GM12878 (cell line): ENCODE results near the gene NDUFA12. TPM values are rescaled to one million over a fixed set of nuclear protein-coding genes. Genes with fewer than 3 reads are reported as not detected.

ENCODE experiments used
- ATAC-seq: fragments of 200-7000 bp; cut with Tn5 transposase; 3 replicates; pipeline ENCODE4 v1.9.1; 2020; ENCODE audit warnings: mild to moderate bottlenecking, moderate library complexity
- BruUV-seq: library from RNA; stranded (reverse); fragments of 400-500 nt; replicated peaks from 2 replicates; lab custom pipeline; 2021; lab: Mats Ljungman, UMichigan
- CTCF ChIA-PET: fragments of 300-600 bp; sonication (Branson Sonifier 250); formaldehyde crosslinking; extraction: SDS; loops from one replicate; lab custom pipeline; 2021; ENCODE audit warnings: inconsistent platforms; lab: Yijun Ruan, JAX
- POLR2A ChIA-PET: fragments of 350-600 bp; formaldehyde crosslinking; extraction: SDS; loops from one replicate; lab custom pipeline; 2021; ENCODE audit warnings: inconsistent platforms; lab: Charles Lee
- RAD21 ChIA-PET: fragments of 300-600 bp; sonication (Branson Sonifier 250); formaldehyde crosslinking; loops from one replicate; lab custom pipeline; 2023; ENCODE audit warnings: antibody characterized with exemption; ENCODE audit not compliant: unreplicated experiment; lab: Charles Lee
- SMC1A ChIA-PET: fragments of 300-600 bp; sonication (Branson Sonifier 250); formaldehyde crosslinking; loops from one replicate; lab custom pipeline; 2023; ENCODE audit not compliant: unreplicated experiment, uncharacterized antibody; lab: Charles Lee
- DNase-seq: peaks from one replicate; pipeline ENCODE4 v3.0.0-alpha.2; 2011; ENCODE audit warnings: low read depth, low spot score
- FAIRE-seq: peaks from 3 replicates; lab custom pipeline; 2011; peaks lifted over from hg19 to GRCh38; lab: Jason Lieb, UNC
- H2AFZ ChIP-seq: 2 replicates; pipeline ENCODE4 v1.6.0; 2011; ENCODE audit warnings: low read depth, low read length, control low read depth; ENCODE audit not compliant: control insufficient read depth
- H3K27ac ChIP-seq: 2 replicates; pipeline ENCODE4 v1.5.1; 2011; ENCODE audit warnings: control low read depth; ENCODE audit not compliant: control insufficient read depth, insufficient read depth
- H3K27me3 ChIP-seq, 2 experiments: replicated peaks in 1 of 2; 2 replicates each; pipeline versions ENCODE4 v1.6.0 to v1.6.1; 2011; ENCODE audit warnings: low read length in 1 of 2; ENCODE audit not compliant: control insufficient read depth in 2 of 2, insufficient read depth in 2 of 2
- H3K36me3 ChIP-seq, 2 experiments: 2 replicates each; pipeline ENCODE4 v1.5.1; 2011; ENCODE audit warnings: low read length in 1 of 2; ENCODE audit not compliant: control insufficient read depth in 2 of 2, insufficient read depth in 2 of 2
- H3K4me1 ChIP-seq: 2 replicates; pipeline ENCODE4 v1.6.1; 2011; ENCODE audit warnings: mild to moderate bottlenecking, low read length, moderate library complexity, mixed read lengths; ENCODE audit not compliant: control insufficient read depth, insufficient read depth
- H3K4me2 ChIP-seq: 2 replicates; pipeline ENCODE4 v1.6.0; 2011; ENCODE audit warnings: control low read depth; ENCODE audit not compliant: control insufficient read depth, insufficient read depth
- H3K4me3 ChIP-seq: fragments of 200-600 bp; sonication (generic); 2 replicates; pipeline ENCODE4 v1.5.1; 2016
- H3K79me2 ChIP-seq: 2 replicates; pipeline ENCODE4 v1.6.0; 2011; ENCODE audit warnings: low read length; ENCODE audit not compliant: control insufficient read depth, insufficient read depth
- H3K9ac ChIP-seq: 2 replicates; pipeline ENCODE4 v1.8.0; 2011; ENCODE audit warnings: low read length, control low read depth, mixed read lengths; ENCODE audit not compliant: control insufficient read depth, insufficient read depth
- H3K9me3 ChIP-seq: replicated peaks from 3 replicates; pipeline ENCODE4 v1.5.1; 2011; ENCODE audit warnings: mild to moderate bottlenecking, low read length; ENCODE audit not compliant: control insufficient read depth, insufficient read depth
- H4K20me1 ChIP-seq: 2 replicates; pipeline ENCODE4 v1.6.0; 2011; ENCODE audit not compliant: control insufficient read depth, insufficient read depth
- BCL11A ChIP-seq: IDR thresholded peaks from 2 replicates; pipeline ENCODE4 v1.6.1; 2011; ENCODE audit warnings: low read depth, low read length
- BMI1 ChIP-seq: fragments of 450-650 bp; IDR thresholded peaks from 2 replicates; pipeline ENCODE4 v1.6.1; 2016; ENCODE audit warnings: mild to moderate bottlenecking, moderate library complexity, borderline replicate concordance
- CEBPB ChIP-seq, 2 experiments: fragments of 150-350 bp in 1 of 2; IDR thresholded peaks; 2 replicates each; pipeline ENCODE4 v1.6.1; 2012 to 2014; ENCODE audit warnings: low read depth in 2 of 2, low read length in 2 of 2, borderline replicate concordance in 1 of 2, inconsistent platforms in 1 of 2
- CREB1 ChIP-seq: IDR thresholded peaks from 2 replicates; pipeline ENCODE4 v1.6.1; 2012; ENCODE audit warnings: low read depth, mild to moderate bottlenecking, inconsistent platforms
- CREM ChIP-seq: IDR thresholded peaks from 2 replicates; pipeline ENCODE4 v1.6.1; 2014; ENCODE audit warnings: antibody characterized with exemption, low read depth
- EZH2 ChIP-seq: IDR thresholded peaks from 2 replicates; pipeline ENCODE4 v1.6.1; 2012; ENCODE audit warnings: low read depth, mild to moderate bottlenecking, control low read depth, inconsistent platforms, low read length, borderline replicate concordance; ENCODE audit not compliant: control insufficient read depth
- FOXM1 ChIP-seq: IDR thresholded peaks from 2 replicates; pipeline ENCODE4 v1.6.1; 2012; ENCODE audit warnings: low read depth, mild to moderate bottlenecking, inconsistent platforms, low read length, moderate library complexity
- HDGF ChIP-seq: fragments of 450-650 bp; IDR thresholded peaks from 2 replicates; pipeline ENCODE4 v1.6.1; 2016; ENCODE audit warnings: antibody characterized with exemption
- HSF1 ChIP-seq: fragments of 150-350 bp; IDR thresholded peaks from 2 replicates; pipeline ENCODE4 v1.6.1; 2014; ENCODE audit warnings: mild to moderate bottlenecking, low read depth, low read length
- NR2F1 ChIP-seq: fragments of 450-650 bp; conservative IDR thresholded peaks from 2 replicates; pipeline ENCODE4 v1.6.1; 2017; ENCODE audit warnings: mild to moderate bottlenecking
- RELB ChIP-seq: fragments of 450-650 bp; IDR thresholded peaks from 2 replicates; pipeline ENCODE4 v1.6.1; 2017; ENCODE audit warnings: low read depth, mild to moderate bottlenecking, moderate library complexity
- RUNX3 ChIP-seq: IDR thresholded peaks from 2 replicates; pipeline ENCODE4 v1.6.1; 2012; ENCODE audit warnings: low read length, inconsistent platforms
- SIX5 ChIP-seq: IDR thresholded peaks from 2 replicates; pipeline ENCODE4 v1.6.1; 2011; ENCODE audit warnings: mild to moderate bottlenecking, low read depth, low read length, moderate library complexity; ENCODE audit not compliant: severe bottlenecking
- SUPT20H ChIP-seq: IDR thresholded peaks from 2 replicates; pipeline ENCODE4 v1.6.1; 2011; ENCODE audit warnings: low read depth, mild to moderate bottlenecking, low read length, moderate library complexity, borderline replicate concordance; ENCODE audit not compliant: control insufficient read depth
- SUZ12 ChIP-seq: fragments of 200-600 bp; sonication (generic); IDR thresholded peaks from one replicate; pipeline ENCODE4 v1.6.1; 2018; ENCODE audit warnings: antibody characterized with exemption, mild to moderate bottlenecking; ENCODE audit not compliant: unreplicated experiment
- TCF12 ChIP-seq: IDR thresholded peaks from 2 replicates; pipeline ENCODE4 v1.6.1; 2011; ENCODE audit warnings: low read depth, mild to moderate bottlenecking, low read length
- ZBTB33 ChIP-seq: fragments of 450-650 bp; IDR thresholded peaks from 2 replicates; pipeline ENCODE4 v1.6.1; 2017; ENCODE audit warnings: mild to moderate bottlenecking
- WGBS: methylation state at CpG from one replicate; pipeline ENCODE4 v1.1.6; 2016; ENCODE audit warnings: low lambda C conversion rate; ENCODE audit not compliant: insufficient replicate concordance, insufficient coverage; ENCODE audit errors: missing lambda C conversion rate; 5-methylcytosine and 5-hydroxymethylcytosine counted together
- in situ Hi-C: fragments of 300-500 bp; cut with MboI; formaldehyde crosslinking; loops from 9 replicates; pipeline ENCODE4 v1.14.3; 2018; ENCODE audit warnings: mixed read lengths
- intact Hi-C: fragments of 100-400 bp; cut with micrococcal nuclease; formaldehyde crosslinking; loops from one replicate; pipeline ENCODE4 v1.14.2; 2022; ENCODE audit not compliant: unreplicated experiment
- polyA plus RNA-seq, 11 experiments: library from polyadenylated mRNA; depleted of rRNA in 4 of 11; unstranded in 6 of 11; stranded (reverse) in 5 of 11; fragments of >200 nt; fragmentation: Nextera tagmentation in 4 of 11; fragmentation: Illumina TruSeq in 1 of 11; extraction: Ambion mirVana in 4 of 11; extraction: Trizol in 1 of 11; gene quantifications; 1 replicate in 1 of 11; 2 replicates in 10 of 11; pipeline versions ENCODE4 v1.2.1 to v1.2.3, GENCODE V29; 2011 to 2016; ENCODE audit warnings: inconsistent platforms in 2 of 11, missing spikeins in 2 of 11, low read depth in 1 of 11
- total RNA-seq, 4 experiments: library from RNA; depleted of rRNA in 3 of 4; stranded (reverse); fragments of >200 nt in 3 of 4; fragmentation: Illumina TruSeq in 1 of 4; extraction: Trizol in 1 of 4; gene quantifications; 2 replicates each; pipeline versions ENCODE4 v1.2.1 to v1.2.3, GENCODE V29; 2013 to 2021
- TF ChIP-seq, protein P1 (sequence below): fragments of 450-650 bp; IDR thresholded peaks from 2 replicates; pipeline ENCODE4 v1.6.1; 2018; ENCODE audit warnings: mild to moderate bottlenecking, low read depth, moderate library complexity; ENCODE audit not compliant: partially characterized antibody

The NDUFA12 gene
- total and polyA plus RNA-seq, 10 of the 15 experiments (the other 5 are each of a cell fraction or from before 2014, with no cell fraction given) = 141 to 1,021 (median 295) TPM

DNA sequence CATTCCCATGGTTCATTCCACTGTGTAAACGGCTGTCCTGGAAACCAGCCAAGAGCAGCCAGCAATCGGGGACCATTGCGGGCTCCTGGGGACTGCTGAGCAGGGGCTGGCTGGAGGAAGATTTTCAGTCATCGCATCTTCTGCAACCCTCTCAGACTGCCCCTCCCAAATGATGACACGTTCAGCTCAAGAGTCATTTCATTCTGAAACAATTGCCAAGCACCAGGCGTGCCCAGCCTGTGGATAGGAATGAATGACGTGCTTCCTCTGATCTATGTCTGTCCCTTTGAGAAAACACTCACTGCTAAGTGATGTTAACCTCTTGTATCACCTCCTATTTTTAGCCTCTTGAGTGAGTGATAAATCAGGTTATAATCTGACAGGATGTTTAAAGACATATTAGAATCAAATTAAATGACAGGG, 62.0 kb downstream of the NDUFA12 start:
- H3K27ac ChIP-seq = no peak overlapping the region
- TF ChIP-seq CEBPB (IDR thresholded peaks at IDR 0.05; ENCODE audit: borderline replicate concordance in 1 of 2, low read depth in 2 of 2, low read length in 2 of 2) (no peak), CREB1 (peak; percentile 73), ZBTB33 (no peak), RUNX3 (peak; percentile 26; the same call in 1 of the 2 replicates), FOXM1 (no peak), TCF12 (no peak), HDGF (no peak), CREM (peak; percentile 59; the same call in 1 of the 2 replicates), EZH2 (no peak), BMI1 (no peak), BCL11A (no peak), SUPT20H (no peak), SUZ12 (no peak), HSF1 (no peak), SIX5 (no peak), RELB (no peak), NR2F1 (no peak)
- TF ChIP-seq, protein P1, sequence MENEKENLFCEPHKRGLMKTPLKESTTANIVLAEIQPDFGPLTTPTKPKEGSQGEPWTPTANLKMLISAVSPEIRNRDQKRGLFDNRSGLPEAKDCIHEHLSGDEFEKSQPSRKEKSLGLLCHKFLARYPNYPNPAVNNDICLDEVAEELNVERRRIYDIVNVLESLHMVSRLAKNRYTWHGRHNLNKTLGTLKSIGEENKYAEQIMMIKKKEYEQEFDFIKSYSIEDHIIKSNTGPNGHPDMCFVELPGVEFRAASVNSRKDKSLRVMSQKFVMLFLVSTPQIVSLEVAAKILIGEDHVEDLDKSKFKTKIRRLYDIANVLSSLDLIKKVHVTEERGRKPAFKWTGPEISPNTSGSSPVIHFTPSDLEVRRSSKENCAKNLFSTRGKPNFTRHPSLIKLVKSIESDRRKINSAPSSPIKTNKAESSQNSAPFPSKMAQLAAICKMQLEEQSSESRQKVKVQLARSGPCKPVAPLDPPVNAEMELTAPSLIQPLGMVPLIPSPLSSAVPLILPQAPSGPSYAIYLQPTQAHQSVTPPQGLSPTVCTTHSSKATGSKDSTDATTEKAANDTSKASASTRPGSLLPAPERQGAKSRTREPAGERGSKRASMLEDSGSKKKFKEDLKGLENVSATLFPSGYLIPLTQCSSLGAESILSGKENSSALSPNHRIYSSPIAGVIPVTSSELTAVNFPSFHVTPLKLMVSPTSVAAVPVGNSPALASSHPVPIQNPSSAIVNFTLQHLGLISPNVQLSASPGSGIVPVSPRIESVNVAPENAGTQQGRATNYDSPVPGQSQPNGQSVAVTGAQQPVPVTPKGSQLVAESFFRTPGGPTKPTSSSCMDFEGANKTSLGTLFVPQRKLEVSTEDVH = no peak

More for the DNA sequence above, 62.0 kb downstream of the NDUFA12 start:
- intact Hi-C loops = no loop called here
- ChIA-PET CTCF (no interaction called here), SMC1A (no interaction called here), POLR2A (no interaction called here), RAD21 (no interaction called here)
- Histone ChIP-seq H4K20me1 (no peaks in the 10 kb centered on the region), H3K9ac (no peak overlapping the region), H3K4me2 (no peak overlapping the region), H3K4me3 (no peak overlapping the region), H3K36me3 (no peaks in the 10 kb centered on the region), H3K27me3 (no peaks in the 10 kb centered on the region), H3K9me3 (no peaks in the 10 kb centered on the region), H2AFZ (no peak overlapping the region), H3K79me2 (no peaks in the 10 kb centered on the region), H3K4me1 (no peaks in the 10 kb centered on the region)
- no peak for FAIRE-seq
- in situ Hi-C loops = no loop called here
- 8% methylated on average over 7 of the region's 7 CpGs for WGBS
- ATAC-seq = peak; percentile 66
- BruUV-seq = no TSS peak
- no peak for DNase-seq
